Measurements from ENCODE around the gene KSR2.
A peak's percentile ranks its signal among the peaks of the same experiment; 100 is the strongest.

KSR2 gene

DNA sequence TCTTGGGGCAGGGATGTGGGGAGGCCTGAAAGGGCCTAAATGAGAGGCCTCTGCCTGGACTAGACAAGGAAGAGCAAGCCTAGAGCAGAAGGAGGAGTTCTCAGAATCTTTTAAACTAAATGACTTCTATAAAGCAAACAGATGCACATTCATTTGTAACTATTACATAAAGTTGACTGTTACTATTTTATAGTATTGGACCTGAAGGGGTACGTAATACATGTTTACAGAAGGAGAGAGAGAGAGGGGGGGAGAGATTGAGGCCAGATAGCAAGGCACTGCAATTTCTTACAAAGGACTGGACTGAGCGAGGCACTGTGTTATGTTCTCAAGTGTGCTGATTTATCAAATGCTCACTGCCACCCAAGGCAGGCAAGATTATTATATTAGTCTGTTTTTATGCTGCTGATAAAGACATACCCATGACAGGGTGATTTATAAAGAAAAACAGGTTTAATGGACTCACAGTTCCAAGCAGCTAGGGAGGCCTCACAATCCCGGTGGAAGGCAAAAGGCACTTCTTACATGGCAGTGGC lies 391.6 kb downstream of the KSR2 start:
- no peak overlapping the region for H3K4me3 ChIP-seq
- TF ChIP-seq, protein P1, sequence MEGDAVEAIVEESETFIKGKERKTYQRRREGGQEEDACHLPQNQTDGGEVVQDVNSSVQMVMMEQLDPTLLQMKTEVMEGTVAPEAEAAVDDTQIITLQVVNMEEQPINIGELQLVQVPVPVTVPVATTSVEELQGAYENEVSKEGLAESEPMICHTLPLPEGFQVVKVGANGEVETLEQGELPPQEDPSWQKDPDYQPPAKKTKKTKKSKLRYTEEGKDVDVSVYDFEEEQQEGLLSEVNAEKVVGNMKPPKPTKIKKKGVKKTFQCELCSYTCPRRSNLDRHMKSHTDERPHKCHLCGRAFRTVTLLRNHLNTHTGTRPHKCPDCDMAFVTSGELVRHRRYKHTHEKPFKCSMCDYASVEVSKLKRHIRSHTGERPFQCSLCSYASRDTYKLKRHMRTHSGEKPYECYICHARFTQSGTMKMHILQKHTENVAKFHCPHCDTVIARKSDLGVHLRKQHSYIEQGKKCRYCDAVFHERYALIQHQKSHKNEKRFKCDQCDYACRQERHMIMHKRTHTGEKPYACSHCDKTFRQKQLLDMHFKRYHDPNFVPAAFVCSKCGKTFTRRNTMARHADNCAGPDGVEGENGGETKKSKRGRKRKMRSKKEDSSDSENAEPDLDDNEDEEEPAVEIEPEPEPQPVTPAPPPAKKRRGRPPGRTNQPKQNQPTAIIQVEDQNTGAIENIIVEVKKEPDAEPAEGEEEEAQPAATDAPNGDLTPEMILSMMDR (IDR thresholded peaks at IDR 0.05), result no peak
- no peak for DNase-seq (ENCODE audit: low spot score)
- H3K27ac ChIP-seq, result no peak overlapping the region

DNA sequence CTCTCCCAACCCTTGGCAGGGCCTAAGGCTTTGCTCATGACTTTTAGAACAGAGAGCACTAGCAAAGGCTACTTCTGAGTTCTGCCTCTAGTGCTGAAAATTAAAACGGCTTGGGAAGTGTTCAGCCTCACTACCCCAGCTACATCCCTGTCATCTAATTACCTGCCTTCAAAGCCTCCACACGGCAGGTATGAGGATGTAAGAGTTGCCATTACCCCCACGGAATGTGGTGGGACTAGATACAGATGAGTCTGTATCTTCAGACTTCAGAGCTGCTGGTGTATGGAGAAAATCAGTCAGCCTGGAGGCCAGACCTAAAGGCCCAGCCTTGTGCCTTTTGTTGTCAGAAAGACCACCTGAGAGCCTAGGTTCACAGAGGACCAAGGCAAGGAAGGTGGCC lies 392.7 kb downstream of the KSR2 start:
- no peak for DNase-seq (ENCODE audit: low spot score)
- no peak overlapping the region for H3K27ac ChIP-seq
- no peak overlapping the region for H3K4me3 ChIP-seq
- TF ChIP-seq, protein P1 (IDR thresholded peaks at IDR 0.05), result no peak

DNA sequence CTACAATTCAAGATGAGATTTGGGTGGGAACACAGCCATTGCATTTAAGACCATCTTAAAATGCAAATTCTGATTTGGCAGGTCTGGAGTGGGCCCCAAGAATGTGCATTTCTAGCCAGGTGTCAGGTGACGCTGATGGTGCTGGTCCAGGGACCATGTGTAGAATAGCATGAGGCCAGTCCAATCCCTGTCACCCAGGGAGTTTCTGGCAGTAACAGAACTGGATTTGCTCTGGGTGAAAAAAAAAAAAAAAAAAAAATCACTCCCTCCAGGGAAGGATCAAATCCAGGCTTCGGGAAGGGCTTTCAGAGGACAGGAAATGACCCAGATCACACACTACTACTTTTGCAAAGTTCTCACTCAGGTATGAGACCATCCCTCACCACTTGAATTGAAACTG lies 394.1 kb downstream of the KSR2 start:
- Histone ChIP-seq H3K4me3 (no peak overlapping the region), H3K27ac (no peak overlapping the region)
- no peak for DNase-seq (ENCODE audit: low spot score)
- TF ChIP-seq, protein P1 (IDR thresholded peaks at IDR 0.05), result no peak

DNA sequence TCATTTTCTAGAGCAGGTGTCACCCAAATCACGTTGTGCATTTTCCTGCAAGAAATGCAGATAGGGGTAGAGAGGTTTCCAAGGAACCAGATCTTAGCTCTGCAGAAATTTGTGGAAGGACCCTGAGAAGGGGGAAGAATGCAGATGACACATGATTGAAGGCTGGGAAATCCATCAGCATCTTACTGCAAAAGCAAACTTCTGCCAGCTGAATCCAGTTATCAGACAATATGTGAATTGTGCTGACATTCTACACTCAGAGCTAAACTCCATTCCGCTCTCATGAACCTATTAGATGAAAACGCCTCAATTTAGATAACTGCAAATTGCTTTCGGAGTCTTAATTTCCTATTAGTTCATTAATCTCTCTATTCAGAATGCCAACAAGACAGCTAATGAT lies 396.0 kb downstream of the KSR2 start:
- no peak for DNase-seq (ENCODE audit: low spot score)
- TF ChIP-seq, protein P1 (IDR thresholded peaks at IDR 0.05), result no peak
- no peak overlapping the region for H3K4me3 ChIP-seq
- no peak overlapping the region for H3K27ac ChIP-seq

DNA sequence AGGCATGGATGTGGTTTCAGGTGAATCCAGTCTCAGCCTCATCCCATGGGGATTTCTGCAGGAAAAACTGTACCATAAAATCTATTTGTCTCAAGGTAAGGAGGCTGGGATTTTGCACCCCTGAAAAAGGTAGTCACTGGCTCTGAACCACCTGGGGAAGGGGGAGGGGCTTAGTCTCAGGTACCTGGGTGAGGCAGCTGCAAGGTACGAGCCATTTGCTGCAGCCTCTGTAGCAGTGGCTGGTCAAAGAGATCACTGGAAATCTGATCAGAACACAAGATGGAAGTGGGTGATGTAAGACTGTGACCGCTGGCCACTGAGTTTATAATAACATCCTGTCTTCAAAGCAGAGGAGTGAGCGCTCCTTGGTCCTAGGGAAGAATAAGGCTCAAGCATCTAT lies 397.5 kb downstream of the KSR2 start:
- DNase-seq (ENCODE audit: low spot score), result no peak
- TF ChIP-seq, protein P1 (IDR thresholded peaks at IDR 0.05), result no peak
- no peak overlapping the region for H3K4me3 ChIP-seq
- H3K27ac ChIP-seq, result no peak overlapping the region

DNA sequence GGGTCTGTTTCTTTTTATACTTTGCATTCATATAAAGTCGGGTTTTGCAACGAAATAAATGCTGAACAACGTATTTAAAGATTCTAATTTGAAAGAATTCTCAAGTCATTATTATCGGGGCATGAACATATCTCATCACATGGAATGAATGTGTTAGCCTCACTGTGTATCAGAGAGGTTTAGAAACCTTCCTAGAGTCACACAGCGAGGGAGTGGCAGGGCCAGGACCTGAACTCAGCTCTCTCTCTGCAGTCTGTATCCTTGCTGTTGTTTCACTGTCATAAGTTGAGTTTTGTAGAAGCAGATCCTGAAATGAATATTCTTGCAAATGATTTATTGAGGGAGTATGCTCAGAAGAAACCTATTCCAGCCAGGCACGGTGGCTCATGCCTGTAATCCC lies 398.2 kb downstream of the KSR2 start:
- Histone ChIP-seq H3K27ac (no peak overlapping the region), H3K4me3 (no peak overlapping the region)
- DNase-seq (ENCODE audit: low spot score), result no peak
- TF ChIP-seq, protein P1 (IDR thresholded peaks at IDR 0.05), result no peak

DNA sequence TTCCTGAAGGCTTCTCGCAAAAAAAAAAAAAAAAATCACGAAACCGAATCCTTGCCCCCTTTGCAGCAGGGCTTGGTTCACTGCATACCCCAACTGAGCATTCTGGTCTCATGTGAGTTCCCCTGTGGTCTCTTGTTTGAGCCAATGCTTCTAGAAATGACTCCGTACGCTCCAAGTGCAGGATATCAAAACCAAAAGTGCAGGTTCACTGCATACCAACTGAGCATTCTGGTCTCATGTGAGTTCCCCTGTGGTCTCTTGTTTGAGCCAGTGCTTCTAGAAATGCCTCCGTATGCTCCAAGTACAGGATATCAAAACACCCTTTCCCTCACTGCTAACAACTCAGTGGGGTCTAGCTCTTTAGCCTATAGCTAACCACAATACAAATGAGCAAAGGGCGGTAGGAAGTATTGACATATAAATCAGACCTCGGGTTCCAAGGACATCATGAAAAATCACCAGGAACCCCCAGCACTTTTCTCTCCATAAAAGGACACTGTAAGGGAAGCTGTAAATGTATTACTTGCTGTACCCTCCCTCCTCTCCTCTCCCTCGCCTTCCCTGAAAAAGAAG lies 401.1 kb downstream of the KSR2 start:
- H3K27ac ChIP-seq, result no peak overlapping the region
- TF ChIP-seq, protein P1 (IDR thresholded peaks at IDR 0.05), result no peak
- no peak overlapping the region for H3K4me3 ChIP-seq
- peak; percentile 12 for DNase-seq (ENCODE audit: low spot score)
